ENCODE data around the gene CYP19A1.

The CYP19A1 gene

DNA sequence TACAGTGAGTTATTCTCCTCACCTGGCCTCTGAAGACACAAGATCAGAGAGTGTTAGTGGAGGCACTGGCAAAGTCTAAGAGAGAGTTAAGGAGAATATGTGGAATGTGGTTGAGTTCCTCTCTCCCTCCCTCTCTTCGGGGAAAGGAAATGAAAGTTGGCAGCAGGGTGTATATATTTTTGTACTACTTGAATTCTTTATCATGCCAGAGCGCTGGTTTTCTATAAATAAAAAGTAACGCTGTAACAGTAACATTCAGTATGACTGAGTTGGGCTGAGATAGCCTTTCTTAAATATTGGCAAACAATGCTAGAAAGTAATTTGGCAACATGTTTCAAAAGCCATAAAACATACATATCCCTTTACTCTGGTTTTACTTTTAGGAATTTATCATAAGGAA lies 166.2 kb downstream of the CYP19A1 start:
- FAIRE-seq: no peak

DNA sequence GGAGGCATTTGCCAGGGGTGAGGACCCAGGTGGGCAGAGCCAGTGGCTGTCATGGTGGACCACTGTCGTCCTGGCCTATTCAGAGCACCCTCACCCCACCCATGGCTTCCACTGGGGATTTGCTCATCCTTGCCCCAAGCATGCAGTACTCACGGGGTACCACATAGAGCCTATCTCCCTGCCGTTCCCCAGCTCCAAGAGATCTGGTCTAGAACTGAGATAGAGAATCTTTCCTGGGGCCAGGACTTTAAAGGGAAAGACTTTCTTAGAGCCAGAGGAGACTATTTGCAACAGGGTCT lies 166.8 kb downstream of the CYP19A1 start:
- no peak for FAIRE-seq

DNA sequence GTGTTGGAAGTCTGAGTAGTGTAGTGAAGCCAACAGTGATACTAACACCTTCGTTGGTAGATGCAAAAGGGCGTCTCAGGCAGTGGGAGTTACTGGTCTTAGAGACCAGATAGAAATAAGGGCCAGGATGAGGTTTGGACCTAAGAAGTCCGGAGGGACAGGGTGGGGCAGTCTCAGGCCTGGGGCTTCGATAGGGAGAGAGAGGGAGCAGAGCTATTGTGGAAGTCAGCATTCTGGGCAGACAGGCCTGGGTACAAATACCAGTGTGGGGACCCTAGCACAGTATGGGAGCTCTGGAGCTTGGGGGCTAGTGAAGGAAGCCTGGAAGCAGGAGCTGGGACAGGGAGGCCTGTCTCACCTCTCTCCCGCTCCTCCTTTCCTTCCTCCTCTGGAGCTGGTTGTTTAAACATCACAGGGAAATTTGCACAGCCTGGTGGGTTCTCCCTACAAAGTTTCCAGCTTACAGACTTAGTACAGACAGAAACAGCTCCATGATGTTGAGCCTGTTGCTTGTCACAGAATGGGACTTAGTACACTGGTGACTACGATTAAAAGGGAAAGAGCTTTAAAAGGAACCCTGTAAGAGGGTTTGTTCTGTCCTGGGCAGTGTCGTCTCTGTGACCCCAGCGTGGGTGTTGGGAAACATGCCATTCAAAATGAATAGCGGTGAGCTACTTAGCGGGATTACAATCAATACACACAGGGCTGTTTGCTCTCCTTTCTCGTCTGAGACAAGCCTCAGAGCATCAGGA lies 167.3 kb downstream of the CYP19A1 start:
- no peak for FAIRE-seq

DNA sequence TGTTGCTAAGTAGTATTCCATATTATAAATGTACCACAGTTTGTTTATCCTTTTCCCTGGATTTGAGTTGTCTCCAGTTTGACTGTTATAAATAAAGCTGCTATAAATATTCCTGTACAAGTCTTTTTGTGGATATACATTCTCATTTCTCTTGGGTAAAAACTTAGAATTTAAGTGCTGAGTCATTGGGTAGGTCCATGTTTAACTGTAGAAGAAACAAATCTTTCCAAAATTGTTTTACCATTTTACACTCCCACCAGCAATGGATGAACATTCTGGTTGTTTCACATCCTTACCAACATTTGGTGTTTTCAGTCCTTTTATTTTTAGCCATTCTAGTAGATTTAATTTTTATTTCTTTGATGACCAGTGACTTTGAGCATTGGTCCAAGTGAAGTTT lies 169.7 kb downstream of the CYP19A1 start:
- no peak for FAIRE-seq

DNA sequence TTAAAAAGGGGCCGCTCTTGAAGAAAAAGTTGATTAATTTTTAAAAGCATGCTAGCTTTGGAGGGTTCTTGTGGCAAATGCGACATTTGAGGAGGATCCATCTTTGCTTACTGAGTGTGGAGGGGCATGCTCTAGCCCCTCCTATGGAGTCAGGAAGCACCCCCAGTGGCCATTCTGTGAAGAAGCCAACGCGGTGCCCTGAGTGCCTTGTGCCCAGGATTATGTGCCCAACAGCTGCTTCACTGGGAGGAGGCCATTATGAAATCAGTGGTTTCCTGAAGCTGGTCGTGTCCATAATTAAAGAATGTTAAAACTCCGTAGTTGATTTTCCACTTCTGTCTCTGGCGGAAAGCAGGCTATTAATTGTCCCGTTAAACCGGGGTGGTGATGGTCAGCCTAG lies 174.6 kb downstream of the CYP19A1 start:
- no peak for FAIRE-seq

DNA sequence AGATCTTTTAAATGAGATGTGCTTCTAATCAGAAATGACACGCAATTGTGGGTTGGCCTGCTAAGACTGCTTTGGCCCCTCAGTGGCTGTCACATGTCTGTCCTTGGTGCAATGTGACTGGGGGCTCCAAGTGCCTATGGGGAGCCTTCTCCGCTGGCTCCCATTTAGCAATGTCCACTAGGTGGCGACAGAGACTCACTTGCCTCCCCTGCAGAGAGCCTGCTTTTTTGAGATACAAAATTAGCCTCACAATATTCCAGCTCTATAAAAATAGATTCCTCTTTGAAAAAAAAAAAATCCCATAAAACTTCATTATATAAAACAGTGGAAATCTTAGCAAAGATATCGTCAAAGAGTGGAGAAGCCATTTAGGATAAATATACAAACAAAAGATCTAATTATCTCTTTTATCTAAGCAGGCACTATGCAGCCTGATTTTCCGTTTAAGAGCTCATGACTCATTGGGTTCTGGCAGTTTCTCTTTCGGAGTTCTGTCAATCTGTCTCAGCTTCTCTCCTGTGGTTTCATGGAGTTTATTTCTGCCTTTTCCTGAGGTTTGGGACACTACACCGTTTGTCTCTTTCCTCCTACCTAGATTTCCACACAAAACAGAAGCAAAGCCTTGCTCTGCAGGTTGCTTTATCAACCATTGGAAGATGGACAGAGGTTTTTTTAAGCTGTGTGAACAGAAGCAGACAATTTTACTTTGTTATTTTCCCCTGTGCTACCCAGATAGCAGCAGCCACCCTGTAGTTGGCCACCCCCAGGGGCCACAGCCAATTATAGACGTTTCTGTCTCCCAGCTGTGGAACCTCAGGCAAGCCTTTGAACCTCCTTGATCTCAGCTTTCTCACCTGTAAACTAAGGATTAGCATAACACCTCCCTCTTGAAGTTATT lies 175.3 kb downstream of the CYP19A1 start:
- no peak for FAIRE-seq

DNA sequence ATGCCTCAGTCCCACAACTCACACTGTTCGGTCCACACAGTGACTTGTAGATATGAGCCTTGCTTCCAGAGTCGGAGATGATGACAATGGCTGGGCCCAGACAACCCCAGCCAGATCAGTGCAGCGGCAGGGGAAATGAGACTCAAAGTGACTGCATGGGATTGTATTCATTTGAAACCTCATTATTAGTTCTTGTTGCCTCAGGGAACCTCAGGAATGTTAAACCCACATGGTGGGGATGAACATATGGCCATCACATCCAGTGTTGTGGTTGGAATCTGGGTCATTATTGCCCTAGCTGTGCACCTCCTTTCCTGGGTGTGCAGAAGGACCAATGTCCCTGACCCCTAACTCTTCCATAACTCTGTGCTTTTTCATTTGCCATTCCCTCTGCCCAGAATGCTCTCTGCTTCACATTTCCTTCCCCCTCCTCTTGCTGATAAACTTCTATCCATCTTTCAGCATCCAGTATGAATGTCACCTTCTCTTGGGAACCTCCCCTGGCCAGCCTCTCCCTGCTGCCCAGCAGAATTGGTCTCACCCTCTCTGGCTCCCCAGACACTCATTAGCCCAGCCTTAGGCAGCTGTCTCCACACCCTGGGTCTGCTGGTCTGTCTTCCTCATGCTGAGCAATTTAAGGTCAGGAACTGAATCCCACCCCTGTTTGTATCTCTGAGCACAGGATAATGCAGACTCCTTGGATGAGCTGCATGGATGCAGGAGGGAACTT lies 176.7 kb downstream of the CYP19A1 start:
- FAIRE-seq: no peak

DNA sequence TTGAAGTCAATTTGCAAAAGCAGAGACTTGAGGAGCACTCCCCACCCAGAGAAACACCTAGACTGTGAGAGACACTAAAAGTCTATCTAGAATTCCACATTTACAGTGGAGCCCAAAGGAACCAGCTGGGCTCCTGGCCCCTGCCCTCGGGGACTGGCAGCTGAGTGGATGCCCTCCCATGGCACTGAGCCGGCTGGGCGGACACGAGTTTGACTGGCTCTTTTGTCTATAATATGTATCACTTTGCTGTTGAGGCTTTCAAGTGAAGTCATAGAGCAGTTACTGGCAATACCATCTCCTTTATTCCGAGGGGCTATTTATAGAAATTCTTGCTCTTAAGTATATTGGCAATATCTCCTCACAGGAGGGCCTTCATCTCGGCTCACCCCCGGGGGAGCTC lies 177.9 kb downstream of the CYP19A1 start:
- FAIRE-seq: no peak
